OCI-LY7 (cell line): Measurements from ENCODE around the gene CDH23.

Experiments used
- EZH2phosphoT487 ChIP-seq: fragments of 200-600 bp; sonication (generic); IDR thresholded peaks from 2 replicates; pipeline ENCODE4 v1.6.1; 2018; ENCODE audit warnings: low read depth, borderline replicate concordance, mild to moderate bottlenecking, mixed run types, antibody characterized with exemption, low read length, moderate library complexity, mixed read lengths
- TF ChIP-seq, protein P1 (sequence below): fragments of 200-600 bp; sonication (generic); conservative IDR thresholded peaks from 2 replicates; pipeline ENCODE4 v1.5.1; 2014; ENCODE audit warnings: mild to moderate bottlenecking, antibody characterized with exemption, low read length, moderate library complexity, mixed read lengths

DNA sequence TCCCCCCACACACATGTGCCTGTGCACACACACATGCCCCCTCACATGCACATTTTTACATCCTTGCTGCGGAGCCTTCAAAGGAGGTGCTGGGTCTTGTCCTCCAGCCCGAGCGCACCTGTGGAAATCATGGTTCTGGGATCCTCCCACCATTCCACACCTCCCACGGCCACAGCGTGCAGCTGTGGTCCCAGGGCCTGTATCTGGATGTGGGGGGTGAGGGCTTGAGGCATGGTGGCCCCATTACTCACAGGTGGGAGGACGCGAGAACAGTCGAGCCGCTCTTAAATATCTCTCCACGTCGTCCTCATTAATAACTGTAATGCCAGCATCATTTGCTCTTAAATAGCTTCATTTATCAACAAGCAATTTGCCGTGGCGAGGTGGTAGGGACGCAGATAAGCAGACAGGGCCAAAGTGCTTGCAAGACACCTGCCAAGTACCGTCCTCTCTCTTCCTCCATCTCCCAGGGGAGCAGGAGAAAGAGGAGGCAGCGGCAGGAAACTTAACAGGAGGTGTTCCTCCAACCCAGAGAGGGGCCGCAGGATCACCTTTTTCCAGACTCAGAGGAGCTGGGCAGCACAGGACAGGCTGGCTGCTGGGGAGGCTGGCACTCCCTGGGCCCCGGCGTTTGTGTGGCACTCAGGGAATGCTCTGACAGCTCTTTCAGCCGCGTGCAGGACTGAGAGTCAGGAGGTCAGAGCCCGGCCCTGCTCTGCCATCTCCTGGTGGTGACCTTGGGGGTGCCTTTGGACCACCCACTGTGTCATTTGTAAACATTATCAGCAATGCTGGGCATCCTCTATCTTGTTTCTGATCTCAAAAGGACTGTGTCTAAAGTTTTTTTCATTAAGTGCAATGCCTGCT is 87.4 kb downstream of the CDH23 start:
- TF ChIP-seq, protein P1, sequence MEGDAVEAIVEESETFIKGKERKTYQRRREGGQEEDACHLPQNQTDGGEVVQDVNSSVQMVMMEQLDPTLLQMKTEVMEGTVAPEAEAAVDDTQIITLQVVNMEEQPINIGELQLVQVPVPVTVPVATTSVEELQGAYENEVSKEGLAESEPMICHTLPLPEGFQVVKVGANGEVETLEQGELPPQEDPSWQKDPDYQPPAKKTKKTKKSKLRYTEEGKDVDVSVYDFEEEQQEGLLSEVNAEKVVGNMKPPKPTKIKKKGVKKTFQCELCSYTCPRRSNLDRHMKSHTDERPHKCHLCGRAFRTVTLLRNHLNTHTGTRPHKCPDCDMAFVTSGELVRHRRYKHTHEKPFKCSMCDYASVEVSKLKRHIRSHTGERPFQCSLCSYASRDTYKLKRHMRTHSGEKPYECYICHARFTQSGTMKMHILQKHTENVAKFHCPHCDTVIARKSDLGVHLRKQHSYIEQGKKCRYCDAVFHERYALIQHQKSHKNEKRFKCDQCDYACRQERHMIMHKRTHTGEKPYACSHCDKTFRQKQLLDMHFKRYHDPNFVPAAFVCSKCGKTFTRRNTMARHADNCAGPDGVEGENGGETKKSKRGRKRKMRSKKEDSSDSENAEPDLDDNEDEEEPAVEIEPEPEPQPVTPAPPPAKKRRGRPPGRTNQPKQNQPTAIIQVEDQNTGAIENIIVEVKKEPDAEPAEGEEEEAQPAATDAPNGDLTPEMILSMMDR, result no peak
- no peak for TF ChIP-seq EZH2phosphoT487
